Left renal cortex interstitium (tissue), 4 donors: ENCODE data around the gene HOXD9. TPM values are rescaled to one million over a fixed set of nuclear protein-coding genes. Genes with fewer than 3 reads are reported as not detected.

Experiments used
- DNase-seq, 4 donors: peaks; one replicate each; pipeline ENCODE4 v3.0.0-alpha.2; 2013; ENCODE audit warnings: low read depth in 4 of 4, low spot score in 2 of 4, missing footprints in 1 of 4
- polyA plus RNA-seq, 4 donors: library from polyadenylated mRNA; unstranded; fragments of 120-200 nt; gene quantifications; one replicate each; pipeline ENCODE4 v1.2.1, GENCODE V29; 2013; ENCODE audit not compliant: insufficient read length in 4 of 4

The HOXD9 gene
- polyA plus RNA-seq, 4 donors, result 58.5 to 104 (median 89.0) TPM

DNA sequence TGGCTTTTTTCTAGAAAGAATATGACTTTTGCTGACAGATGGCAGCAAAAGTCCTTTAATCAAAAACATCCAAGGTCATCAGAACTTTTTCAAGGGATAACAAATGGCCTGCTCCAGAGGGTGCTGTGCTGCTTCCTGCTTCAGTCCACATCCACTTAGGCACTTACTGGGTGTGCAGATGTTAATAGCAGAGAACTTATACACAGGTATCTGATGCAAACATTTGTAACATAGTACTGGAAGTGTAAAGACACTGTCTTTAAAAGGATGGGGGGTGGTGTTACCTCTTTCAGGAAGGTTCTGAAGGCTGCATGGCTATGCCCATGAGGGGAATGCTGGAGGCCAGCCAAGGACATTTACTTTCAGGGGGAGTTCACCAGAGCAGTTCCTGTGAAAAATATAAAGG is 12.5 kb downstream of the HOXD9 start:
- DNase-seq, result no peak

DNA sequence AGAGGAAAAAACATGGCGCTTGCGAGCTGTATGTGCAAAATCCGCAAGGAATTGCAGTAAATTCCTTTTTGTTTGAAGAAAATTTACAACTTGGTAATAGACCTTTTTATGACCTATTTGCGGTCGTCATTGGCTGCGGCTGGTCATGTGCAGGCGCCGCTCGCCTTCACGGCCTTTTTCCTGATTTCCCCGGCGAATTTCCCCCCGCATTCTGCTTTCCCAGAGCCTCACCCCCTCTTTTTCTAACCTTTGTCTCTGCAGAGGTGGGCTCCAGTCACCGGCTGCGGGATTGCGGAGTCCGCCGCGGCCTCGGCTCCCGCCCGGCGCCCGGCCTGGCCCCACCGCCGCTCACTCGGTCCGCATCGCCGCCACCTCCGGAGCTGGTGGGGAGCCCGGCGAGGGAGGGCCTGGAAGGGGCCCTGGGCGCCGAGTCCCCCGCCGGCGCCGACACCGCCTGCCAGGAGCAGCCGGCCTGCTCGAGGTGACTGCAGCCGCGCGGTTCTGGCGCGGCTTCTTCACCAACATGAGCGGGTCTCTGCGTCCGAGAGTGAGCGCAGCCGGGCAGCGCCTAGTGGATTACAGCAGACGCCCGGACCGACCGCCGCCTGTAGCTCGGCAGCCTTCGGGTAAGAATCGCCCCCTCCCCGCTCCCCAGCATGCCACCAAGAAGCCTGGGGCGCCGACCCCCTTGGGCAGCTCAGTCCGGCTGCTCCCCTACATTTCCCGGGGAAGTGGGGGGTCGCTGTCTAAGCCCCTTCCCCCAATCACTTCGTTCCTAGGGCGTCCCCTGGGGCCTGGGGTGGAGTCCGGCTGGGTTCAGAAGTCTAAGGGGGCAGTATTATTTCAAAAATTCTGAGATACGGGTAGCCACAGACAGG is 14.1 kb downstream of the HOXD9 start:
- DNase-seq, result no peak

DNA sequence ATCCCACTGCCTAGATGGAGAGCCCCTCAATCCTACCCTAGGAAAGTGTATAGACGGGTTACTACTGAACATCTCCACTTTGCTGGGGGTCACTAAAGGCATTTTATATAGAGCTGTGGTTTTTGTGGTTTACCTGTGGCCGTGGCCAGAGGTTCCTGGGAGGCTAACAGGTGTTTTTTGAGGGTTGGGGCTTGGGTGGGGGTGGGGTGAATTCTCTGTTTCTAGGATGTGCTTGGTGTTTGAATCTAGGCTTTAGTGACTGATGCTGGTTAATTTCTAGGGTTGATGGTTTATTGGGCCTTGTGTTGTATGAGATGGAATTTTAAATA is 14.7 kb downstream of the HOXD9 start:
- DNase-seq, result no peak

DNA sequence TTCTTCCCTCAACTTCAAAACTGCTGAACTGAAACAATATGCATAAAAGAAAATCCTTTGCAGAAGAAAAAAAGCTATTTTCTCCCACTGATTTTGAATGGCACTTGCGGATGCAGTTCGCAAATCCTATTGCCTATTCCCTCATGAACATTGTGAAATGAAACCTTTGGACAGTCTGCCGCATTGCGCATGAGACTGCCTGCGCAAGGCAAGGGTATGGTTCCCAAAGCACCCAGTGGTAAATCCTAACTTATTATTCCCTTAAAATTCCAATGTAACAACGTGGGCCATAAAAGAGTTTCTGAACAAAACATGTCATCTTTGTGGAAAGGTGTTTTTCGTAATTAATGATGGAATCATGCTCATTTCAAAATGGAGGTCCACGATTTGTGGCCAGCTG is 15.4 kb downstream of the HOXD9 start:
- DNase-seq, result no peak

DNA sequence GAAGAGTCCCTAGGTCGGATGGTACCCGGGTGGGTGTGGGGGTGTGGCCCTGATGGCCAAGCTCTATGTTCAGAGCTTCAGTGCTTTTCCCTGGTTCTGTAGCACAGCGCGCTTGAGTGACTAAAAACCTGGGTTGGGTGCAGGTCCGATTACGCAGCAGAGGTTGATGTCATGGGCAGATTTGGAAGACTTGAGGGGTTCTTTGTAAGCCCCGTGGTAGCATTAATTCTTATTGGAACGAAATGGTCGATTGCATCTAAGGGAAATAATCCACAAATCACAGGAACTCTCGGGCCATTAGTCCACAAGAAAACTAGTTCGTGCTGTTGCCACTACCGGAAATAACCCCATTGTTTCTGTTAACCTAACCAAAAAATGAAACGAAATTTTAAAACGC is 16.0 kb downstream of the HOXD9 start:
- DNase-seq, result no peak

DNA sequence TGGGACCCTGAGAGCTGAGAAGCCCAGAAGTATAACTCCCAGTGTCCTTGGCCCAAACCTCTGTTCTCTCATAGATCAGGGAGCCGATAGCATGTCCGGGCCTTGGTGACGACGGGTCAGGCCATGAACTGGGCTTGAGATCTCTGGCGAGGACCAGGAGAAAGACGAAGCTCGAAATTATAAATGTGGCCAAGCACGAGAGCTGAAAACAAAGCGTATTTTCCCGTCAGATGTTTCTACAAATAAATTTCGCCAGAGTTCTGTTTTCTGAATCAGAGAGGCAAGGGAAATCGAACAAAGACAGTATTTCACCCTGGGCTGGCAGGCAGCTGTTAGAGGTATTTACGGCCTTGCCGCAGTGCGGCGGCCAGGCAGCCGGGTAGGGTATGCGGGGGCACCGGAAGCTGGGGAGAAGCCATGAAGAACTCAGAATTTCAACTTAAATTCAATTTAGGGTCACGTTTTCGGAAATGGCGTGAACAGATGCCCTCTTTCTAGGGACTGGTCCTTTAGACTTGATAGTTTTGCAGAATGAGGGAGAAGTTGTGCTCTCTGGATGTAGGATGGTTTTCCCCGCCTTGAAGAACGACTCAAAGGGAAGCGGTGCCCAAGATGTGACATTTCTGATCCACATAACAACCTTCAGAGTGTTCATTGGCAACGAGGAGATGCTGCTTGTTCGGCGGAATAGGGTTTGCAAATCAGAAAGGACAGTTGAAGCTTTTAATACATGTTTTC is 16.6 kb downstream of the HOXD9 start:
- no peak for DNase-seq

DNA sequence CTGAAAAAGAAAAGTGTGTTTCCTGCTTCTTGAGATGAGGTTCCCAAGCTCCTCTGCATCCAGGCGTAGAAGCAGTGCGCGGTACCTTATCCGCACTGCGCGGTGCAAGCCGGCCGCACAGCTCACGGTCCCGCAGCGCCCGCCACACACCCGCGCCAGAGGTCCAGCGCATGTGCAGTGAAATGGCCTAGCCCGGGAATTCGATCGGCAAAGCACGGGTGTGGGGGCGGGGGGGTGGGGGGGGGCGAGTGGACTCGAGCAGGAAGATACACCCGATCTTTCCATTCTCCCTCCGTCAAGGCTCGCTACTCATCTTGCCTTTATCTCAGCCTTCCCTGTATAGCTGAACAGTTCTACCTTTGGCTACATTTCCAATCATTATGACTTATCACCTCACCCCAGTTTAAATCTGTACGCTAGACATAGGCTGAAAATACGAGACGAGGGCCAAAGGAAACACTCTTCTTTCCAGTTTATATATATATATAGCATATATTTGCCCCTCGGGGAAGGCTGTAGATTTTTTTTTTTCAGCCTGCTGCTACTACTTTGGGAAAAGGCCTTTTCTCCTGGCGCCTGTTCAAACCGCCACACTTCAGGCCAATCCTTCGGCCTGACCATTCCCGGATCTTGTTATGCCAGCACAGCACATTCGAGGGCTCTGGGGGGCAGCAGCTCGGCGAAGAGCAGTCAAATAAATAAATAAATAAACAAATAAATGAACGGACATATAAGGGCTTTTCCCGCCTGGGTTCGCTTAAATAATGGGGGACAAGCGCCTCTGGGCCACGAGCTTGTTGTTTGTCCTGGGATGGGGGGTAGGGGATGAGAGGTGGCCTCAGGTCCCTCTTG is 17.4 kb downstream of the HOXD9 start:
- DNase-seq, result no peak

DNA sequence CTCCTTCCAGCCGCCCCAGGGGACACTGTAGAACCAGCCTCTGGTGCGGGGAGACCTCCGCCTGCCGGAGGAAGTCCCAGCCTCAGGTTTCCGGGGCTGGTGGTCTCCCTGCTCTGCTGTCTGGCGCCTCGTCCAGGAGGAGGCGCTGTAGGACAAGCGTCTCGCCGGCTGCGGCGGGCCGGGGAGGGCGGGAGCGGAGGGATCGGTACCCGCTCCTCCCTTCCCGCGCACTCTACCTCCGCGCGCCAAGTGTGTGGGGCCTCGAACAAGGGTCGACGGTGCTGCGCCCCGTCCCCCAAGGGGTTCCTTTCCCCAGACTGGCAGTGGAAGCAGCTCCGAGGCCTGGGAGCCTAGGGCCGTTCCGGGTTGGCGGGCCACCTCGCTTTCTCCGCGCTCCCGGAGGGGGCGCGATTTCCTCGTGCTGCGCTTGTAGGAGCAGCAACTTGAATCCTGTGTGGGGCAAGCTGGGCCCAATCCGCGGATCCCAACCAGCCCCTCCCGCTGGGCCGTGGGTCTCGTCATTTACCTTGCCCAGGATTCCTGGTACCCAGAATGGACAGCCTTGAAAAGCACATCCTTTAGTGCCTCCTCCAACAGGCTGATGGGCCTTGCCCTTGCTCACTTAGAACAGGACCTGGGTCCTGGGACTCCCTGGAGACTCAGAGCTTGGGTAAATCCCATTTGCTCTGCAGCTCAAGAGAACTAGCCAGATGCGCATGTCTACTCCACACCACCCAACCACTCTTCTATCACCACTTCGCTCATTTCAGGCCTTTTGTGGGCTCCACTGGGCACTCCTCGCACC is 18.2 kb downstream of the HOXD9 start:
- DNase-seq, result no peak

DNA sequence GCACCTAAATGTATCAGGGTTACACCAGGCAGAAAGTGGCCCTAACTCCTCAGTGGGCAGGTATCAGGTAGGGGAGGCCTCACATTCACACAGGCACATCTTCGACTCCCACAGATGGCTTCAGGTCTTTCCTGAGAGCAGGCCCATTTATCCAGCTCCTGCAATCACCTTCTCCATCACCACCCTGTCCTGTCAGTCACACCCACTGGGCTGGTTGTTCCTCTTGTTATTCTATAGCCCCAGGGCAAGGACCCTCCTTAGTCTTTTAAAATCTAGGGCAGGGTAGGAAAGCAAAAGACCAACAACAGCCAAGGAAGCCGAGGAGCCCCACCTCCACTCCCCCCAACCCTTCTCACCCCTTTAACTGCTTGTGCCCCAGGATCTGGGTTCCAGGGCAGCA is 19.8 kb downstream of the HOXD9 start:
- DNase-seq, result no peak

DNA sequence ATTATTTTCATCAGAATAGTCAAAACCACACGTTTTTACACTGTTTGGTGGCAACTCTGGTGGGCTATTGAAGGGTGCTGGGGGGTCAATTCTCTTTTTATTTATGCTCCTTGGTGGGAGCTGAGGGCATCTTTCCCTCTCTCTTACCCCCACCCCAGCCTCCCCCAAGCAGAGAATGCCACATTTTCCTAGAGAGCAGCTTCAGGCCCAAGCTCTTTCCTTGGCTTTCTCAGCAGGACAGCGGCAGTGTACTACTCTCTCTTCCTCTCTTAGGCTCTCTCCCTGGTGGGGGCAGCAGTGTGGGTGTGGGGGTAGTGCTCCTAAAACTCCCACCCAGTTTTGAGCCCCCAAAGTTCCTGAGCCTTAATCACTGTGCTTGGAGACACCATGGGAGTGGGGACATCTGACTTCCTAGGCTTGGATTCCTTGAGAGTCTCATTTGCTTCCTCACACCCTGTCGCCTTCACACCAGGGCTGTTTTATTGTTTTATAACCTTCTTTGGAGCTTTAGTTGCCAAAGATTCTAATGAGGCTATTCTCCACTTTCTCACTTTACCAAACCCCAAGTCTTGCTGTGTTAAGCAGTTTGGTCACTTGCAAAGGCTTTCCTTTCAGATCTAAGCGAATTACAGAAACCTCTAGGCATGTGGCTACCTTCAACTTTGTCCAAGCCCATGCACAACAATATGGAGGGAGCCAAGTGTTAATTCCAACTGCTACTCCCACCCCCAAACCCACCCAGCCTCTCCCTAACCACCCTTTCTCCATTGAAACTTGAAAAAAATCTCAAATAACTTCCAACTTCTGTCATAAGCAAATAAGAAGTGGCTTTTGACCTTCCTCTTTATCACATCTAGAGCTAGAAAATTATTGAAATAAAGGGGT is 22.8 kb downstream of the HOXD9 start:
- DNase-seq, result no peak

DNA sequence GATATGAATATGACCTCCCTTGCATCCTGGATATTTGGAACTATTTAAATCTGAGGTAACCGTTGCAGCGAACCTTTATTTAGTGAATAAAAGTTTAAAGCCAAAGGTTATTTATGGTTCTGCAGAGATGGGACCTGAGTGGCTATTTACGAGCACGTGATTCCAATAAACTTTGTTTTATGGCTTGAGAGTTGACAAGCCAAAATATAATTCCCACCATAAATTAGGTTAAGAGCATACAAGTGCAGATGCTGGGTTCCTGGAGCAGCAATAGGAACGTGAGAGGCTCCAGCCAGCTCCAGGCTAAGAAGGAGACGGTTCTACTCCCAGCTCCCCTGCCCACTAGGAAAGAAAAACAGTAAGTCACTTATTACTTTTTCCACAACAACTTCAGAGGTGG is 23.6 kb downstream of the HOXD9 start:
- DNase-seq, result no peak

DNA sequence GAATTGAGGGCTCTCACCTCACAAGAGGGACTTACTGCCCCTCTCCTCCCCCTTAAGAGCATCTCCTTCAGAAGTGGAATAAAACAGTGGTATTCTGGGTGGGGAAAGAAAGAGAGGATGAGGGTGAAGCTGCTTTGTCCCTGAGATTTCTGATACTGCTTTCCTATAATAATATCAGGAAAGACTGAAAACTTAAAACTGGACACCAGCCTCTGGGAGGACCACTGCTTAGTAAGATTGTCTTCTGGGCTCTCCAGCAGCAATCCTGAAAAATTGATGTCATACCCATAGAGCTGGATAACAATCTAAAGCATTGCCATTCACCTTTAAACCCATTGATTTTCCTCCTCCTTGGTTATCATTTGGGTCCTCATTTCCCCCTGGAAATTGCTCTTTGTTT is 24.1 kb downstream of the HOXD9 start:
- DNase-seq, result no peak

DNA sequence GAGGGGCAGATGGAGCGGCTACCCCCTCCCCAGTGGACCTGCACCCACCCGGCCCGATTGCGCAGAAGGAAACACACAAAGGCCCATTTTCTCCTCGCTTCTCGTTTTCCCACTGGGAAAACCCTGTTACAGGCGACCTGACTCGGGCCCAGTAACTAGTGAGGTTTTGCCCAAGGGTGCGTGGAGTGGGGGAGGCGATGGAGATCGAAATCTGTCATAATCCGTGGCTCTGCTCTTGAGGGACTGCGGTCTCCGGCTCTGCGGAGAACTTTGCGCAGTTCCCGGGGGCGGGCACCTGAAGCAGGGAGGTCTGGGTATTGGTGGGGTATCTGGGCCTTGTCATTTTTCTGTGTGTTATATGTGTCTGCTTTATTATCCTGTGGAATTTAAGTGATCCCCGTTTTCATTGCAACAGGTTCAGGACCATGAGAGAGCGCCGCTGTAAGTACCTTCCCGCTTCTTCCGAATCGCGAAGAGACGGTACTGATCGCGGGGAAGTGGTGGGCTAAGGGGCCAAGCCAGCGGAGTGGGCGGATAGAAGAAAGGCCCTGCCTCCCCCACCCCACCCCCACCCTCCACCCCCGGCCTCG is 24.8 kb downstream of the HOXD9 start:
- DNase-seq, result no peak

DNA sequence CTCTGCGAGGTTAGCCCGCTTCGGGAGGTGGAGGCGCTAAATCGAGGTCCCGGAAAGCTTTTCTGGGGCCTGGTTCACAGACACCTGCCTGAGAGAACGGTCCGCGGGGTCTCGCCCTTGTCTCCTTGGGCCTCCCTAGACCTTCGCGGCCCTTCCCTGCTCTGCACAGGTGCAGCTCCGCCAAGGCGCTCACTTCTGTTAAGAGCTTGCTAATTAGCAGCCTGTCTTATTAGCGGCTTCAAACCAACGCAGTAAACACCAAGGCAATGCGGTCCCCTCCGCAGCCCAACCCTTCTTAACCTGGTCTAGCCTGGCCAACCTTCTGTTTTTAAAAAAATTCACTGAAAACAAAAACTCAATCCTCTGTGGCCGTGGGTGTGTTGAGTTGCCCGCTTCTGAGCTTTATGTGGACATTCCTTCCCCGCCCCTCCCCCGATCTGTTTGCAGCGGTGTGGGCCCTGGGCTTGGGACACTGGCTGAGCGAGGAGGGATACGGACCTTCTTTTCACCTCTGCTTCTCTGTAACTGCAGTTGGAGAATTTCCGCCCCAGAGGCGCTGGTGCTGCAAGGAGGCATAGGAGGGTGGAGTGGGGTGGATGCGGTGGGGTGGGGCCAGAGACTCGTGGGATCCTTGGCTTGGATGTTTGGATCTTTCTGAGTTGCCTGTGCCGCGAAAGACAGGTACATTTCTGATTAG is 25.4 kb downstream of the HOXD9 start:
- DNase-seq, result no peak

DNA sequence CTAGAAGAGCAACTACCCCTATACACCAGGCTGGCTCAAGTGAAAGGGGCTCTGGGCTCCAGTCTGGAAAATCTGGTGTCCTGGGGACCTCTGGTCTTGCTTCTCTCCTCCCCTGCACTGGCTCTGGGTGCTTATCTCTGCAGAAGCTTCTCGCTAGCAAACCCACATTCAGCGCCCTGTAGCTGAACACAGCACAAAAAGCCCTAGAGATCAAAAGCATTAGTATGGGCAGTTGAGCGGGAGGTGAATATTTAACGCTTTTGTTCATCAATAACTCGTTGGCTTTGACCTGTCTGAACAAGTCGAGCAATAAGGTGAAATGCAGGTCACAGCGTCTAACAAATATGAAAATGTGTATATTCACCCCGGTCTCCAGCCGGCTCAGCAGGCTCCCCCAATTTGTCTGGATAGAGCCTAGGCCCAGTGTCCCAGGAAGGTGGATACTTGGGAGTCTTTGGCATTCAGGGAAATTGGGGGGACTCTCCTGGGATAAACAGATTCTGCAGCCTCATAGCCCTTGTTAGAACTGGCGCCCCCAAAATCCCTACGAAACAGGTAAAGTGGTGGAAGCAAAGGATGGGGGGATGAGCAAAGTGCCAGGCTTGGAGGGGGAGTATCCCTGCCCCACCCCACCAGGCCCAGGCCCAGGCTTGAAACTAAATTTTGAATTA is 26.4 kb downstream of the HOXD9 start:
- DNase-seq, result no peak

DNA sequence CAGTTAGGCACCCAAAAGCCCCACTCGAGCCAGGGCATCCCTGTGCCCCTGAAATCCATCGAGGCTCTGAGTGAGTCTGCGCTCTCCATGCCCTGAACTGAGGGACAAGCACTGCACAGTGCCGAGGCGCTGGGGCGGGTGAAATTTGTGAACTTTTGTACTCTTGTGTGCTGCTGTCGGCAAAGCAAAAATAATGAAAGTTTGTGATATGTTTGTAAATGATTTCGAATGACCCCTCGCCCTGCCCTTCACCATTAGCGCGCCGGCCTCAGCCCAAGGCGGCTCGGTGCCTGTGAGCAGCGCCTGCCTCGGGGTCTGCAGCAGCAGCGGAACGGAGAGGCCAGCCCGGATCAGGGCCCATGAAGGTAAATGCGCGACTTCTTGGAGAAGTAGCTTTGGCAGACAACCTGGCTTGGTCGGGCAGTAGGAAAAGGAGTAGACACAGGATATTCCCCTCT is 27.0 kb downstream of the HOXD9 start:
- DNase-seq, result no peak

DNA sequence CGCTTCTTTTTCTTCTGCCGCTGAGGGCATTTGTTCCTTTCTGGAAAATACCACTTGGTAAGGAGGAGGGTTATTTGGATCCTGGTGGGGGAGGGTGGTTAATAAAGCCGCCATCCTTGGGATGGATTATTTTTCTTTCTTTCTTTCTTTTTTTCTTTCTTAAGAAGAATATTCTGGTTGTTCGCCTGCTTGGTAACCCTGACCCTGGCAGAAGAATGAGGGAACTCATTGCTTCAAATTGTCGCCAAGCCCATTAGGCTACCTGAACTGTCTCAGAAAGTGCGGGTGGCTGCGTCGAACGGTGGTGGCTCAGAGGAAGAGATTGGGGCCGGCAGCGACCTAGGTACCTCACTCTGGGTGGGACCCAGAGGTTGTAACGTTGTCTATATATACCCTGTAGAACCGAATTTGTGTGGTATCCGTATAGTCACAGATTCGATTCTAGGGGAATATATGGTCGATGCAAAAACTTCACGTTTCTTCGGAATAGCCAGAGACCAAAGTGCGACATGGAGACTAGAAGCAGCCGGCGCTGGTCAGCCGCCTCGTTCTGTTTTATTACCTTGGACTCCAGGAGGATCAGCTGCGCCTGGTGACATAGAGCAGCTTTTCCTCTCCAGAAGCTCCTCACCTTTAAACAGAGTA is 27.5 kb downstream of the HOXD9 start:
- DNase-seq, result no peak
